HepG2 (cell line): Measurements from ENCODE around the gene ARFIP2.

Experiments
- ADNP ChIP-seq: sonication (generic); formaldehyde crosslinking; IDR thresholded peaks from 2 replicates; pipeline ENCODE4 v1.4.0; 2020; ENCODE audit warnings: missing genetic modification reagents
- ARNT2 ChIP-seq: sonication (generic); formaldehyde crosslinking; IDR thresholded peaks from 2 replicates; pipeline ENCODE4 v1.8.0; 2022; ENCODE audit warnings: mild to moderate bottlenecking, low read depth, missing genetic modification reagents, moderate library complexity
- ASH2L ChIP-seq: fragments of 300-600, 200-600 bp; sonication (generic); IDR thresholded peaks from 2 replicates; pipeline ENCODE4 v1.7.0; 2017; ENCODE audit warnings: low read depth, mild to moderate bottlenecking, moderate library complexity, mixed read lengths, low read length; ENCODE audit not compliant: insufficient read length
- CTCF ChIP-seq: sonication (generic); formaldehyde crosslinking; IDR thresholded peaks from 2 replicates; pipeline ENCODE4 v1.5.0; 2020; ENCODE audit warnings: mild to moderate bottlenecking, missing genetic modification reagents, moderate library complexity
- DZIP1 ChIP-seq: sonication (generic); formaldehyde crosslinking; IDR thresholded peaks from 2 replicates; pipeline ENCODE4 v1.5.0; 2020; ENCODE audit warnings: mild to moderate bottlenecking, missing genetic modification reagents
- EZH2 ChIP-seq: conservative IDR thresholded peaks from 2 replicates; pipeline ENCODE4 v1.6.1; 2012; ENCODE audit warnings: mild to moderate bottlenecking, low read depth, low read length, moderate library complexity
- FOXP1 ChIP-seq, 2 experiments: fragments of 450-650 bp in 1 of 2; IDR thresholded peaks; 2 replicates each; pipeline ENCODE4 v1.6.1; 2017 to 2018; ENCODE audit warnings: antibody characterized with exemption in 1 of 2
- NR0B2 ChIP-seq: sonication (generic); formaldehyde crosslinking; IDR thresholded peaks from 2 replicates; pipeline ENCODE4 v1.4.0; 2020; ENCODE audit warnings: mild to moderate bottlenecking, missing genetic modification reagents
- TMF1 ChIP-seq: sonication (generic); formaldehyde crosslinking; IDR thresholded peaks from 2 replicates; pipeline ENCODE4 v1.8.1; 2022; ENCODE audit warnings: low read depth, missing genetic modification reagents
- TRIM24 ChIP-seq: sonication (generic); formaldehyde crosslinking; IDR thresholded peaks from 2 replicates; pipeline ENCODE4 v1.8.0; 2022; ENCODE audit warnings: mild to moderate bottlenecking, missing genetic modification reagents
- ZBTB1 ChIP-seq: sonication (generic); formaldehyde crosslinking; IDR thresholded peaks from 2 replicates; pipeline ENCODE4 v1.4.0; 2020; ENCODE audit warnings: missing genetic modification reagents, borderline replicate concordance
- ZNF629 ChIP-seq: sonication (generic); formaldehyde crosslinking; conservative IDR thresholded peaks from 2 replicates; pipeline ENCODE4 v1.5.0; 2020; ENCODE audit warnings: missing genetic modification reagents
- ZSCAN5A ChIP-seq: sonication (generic); formaldehyde crosslinking; IDR thresholded peaks from 2 replicates; pipeline ENCODE4 v1.8.0; 2022; ENCODE audit warnings: mild to moderate bottlenecking, missing genetic modification reagents, borderline replicate concordance

- no peak for TF ChIP-seq ADNP
- TF ChIP-seq DZIP1 (CRISPR knock-in tag): no peak
- TF ChIP-seq TMF1 (CRISPR knock-in tag): no peak
- no peak for TF ChIP-seq ZBTB1 (CRISPR knock-in tag)
- TF ChIP-seq ASH2L: no peak
- TF ChIP-seq NR0B2 (CRISPR knock-in tag): no peak
- no peak for TF ChIP-seq CTCF (CRISPR knock-in tag)
- no peak for TF ChIP-seq FOXP1 (IDR thresholded peaks at IDR 0.05)
- TF ChIP-seq FOXP1 (CRISPR knock-in tag; IDR thresholded peaks at IDR 0.05): no peak
- no peak for TF ChIP-seq EZH2
- TF ChIP-seq ZSCAN5A (CRISPR knock-in tag): no peak
- TF ChIP-seq TRIM24: no peak
- no peak for TF ChIP-seq ARNT2
- no peak for TF ChIP-seq ZNF629
Observed at GRCh38 chr11:6483015-6483414, 1.9 kb upstream of the ARFIP2 start.
